Ishikawa (cell line): ENCODE results near the gene GOLGA6B.

ENCODE experiments used
- CEBPB ChIP-seq: IDR thresholded peaks from 2 replicates; pipeline ENCODE4 v1.6.1; 2012
- CREB1 ChIP-seq: IDR thresholded peaks from 2 replicates; pipeline ENCODE4 v1.6.1; 2012; ENCODE audit warnings: low read depth
- EGR1 ChIP-seq: IDR thresholded peaks from 2 replicates; pipeline ENCODE4 v1.6.1; 2012
- EP300 ChIP-seq: IDR thresholded peaks from 2 replicates; pipeline ENCODE4 v1.6.1; 2012; ENCODE audit warnings: borderline replicate concordance
- FOXM1 ChIP-seq: IDR thresholded peaks from 2 replicates; pipeline ENCODE4 v1.6.1; 2012; ENCODE audit warnings: low read depth, borderline replicate concordance
- NFIC ChIP-seq: IDR thresholded peaks from 2 replicates; pipeline ENCODE4 v1.6.1; 2012
- RAD21 ChIP-seq: IDR thresholded peaks from 2 replicates; pipeline ENCODE4 v1.6.1; 2012; ENCODE audit warnings: low read depth
- REST ChIP-seq: IDR thresholded peaks from 2 replicates; pipeline ENCODE4 v1.6.1; 2012; ENCODE audit warnings: low read depth, mild to moderate bottlenecking
- TAF1 ChIP-seq: IDR thresholded peaks from 2 replicates; pipeline ENCODE4 v1.6.1; 2012; ENCODE audit warnings: low read depth, mild to moderate bottlenecking
- TCF12 ChIP-seq: IDR thresholded peaks from 2 replicates; pipeline ENCODE4 v1.6.1; 2012; ENCODE audit warnings: low read depth
- TEAD4 ChIP-seq: IDR thresholded peaks from 2 replicates; pipeline ENCODE4 v1.6.1; 2012
- YY1 ChIP-seq: IDR thresholded peaks from 2 replicates; pipeline ENCODE4 v1.6.1; 2012; ENCODE audit warnings: low read depth
- ZBTB7A ChIP-seq: IDR thresholded peaks from 2 replicates; pipeline ENCODE4 v1.6.1; 2012; ENCODE audit warnings: low read depth
- TF ChIP-seq, protein P1 (sequence below): IDR thresholded peaks from 2 replicates; pipeline ENCODE4 v1.6.1; 2012
- TF ChIP-seq, protein P2 (sequence below): IDR thresholded peaks from 2 replicates; pipeline ENCODE4 v1.6.1; 2012

GOLGA6B gene

GRCh38 chr15:72636519-72637282 is 17.8 kb upstream of the GOLGA6B start:
- peak; percentile 34; the same call in 1 of the 2 replicates for TF ChIP-seq TAF1
- TF ChIP-seq, protein P1, sequence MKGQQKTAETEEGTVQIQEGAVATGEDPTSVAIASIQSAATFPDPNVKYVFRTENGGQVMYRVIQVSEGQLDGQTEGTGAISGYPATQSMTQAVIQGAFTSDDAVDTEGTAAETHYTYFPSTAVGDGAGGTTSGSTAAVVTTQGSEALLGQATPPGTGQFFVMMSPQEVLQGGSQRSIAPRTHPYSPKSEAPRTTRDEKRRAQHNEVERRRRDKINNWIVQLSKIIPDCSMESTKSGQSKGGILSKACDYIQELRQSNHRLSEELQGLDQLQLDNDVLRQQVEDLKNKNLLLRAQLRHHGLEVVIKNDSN: peak; percentile 75
- TF ChIP-seq, protein P2, sequence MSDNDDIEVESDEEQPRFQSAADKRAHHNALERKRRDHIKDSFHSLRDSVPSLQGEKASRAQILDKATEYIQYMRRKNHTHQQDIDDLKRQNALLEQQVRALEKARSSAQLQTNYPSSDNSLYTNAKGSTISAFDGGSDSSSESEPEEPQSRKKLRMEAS: 0 out of 2 replicates have a peak, but pooled peaks have one; percentile 17

DNA sequence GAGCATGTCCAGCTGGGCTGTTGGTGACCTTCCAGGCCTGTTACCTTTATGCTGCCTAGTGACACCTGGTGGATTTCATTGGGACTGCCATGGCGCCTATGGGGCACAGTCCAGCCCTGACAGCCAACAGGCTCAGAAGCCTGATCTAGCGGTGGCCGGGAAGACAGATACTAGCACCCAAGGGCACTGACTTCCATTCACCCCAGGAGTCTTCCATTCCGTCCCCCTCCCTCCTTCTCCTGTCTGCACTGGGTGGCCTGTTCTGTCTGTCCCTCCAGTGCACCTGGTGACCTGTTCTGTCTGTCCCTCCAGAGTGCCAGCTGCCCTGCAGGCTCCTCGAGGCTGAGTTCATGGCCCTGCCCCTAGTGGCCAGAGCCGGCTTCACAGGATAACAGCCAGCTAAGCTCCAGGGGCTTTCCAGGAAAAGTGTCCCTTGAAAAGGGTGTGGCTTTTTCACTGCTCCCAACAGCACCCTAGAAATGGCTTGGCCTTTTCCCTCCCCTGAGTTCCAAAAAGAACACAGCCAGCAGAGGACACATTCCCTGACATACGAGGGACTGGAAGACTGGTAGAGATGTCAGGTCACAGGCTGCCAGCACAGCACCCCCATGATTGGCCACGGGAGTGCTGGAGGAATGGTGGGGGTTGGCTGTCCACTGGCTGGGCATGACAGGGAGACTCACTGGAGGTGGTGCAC is 16.3 kb downstream of the GOLGA6B start:
- TF ChIP-seq YY1 (peak; percentile 62), TAF1 (0 out of 2 replicates have a peak, but pooled peaks have one; percentile 27), RAD21 (peak; percentile 34; the same call in 1 of the 2 replicates)
- TF ChIP-seq, protein P2: peak; percentile 45; the same call in 1 of the 2 replicates

GRCh38 chr15:72671525-72671924 is 17.0 kb downstream of the GOLGA6B start:
- no peak for TF ChIP-seq CREB1
- TF ChIP-seq FOXM1: no peak
- TF ChIP-seq, protein P1: no peak
- TF ChIP-seq TEAD4: no peak
- TF ChIP-seq TCF12: no peak
- TF ChIP-seq TAF1: no peak
- no peak for TF ChIP-seq EP300
- TF ChIP-seq CEBPB: no peak
- TF ChIP-seq EGR1: no peak
- no peak for TF ChIP-seq REST
- TF ChIP-seq, protein P2: no peak
- no peak for TF ChIP-seq NFIC
- no peak for TF ChIP-seq RAD21
- TF ChIP-seq YY1: no peak
- TF ChIP-seq ZBTB7A: no peak

DNA sequence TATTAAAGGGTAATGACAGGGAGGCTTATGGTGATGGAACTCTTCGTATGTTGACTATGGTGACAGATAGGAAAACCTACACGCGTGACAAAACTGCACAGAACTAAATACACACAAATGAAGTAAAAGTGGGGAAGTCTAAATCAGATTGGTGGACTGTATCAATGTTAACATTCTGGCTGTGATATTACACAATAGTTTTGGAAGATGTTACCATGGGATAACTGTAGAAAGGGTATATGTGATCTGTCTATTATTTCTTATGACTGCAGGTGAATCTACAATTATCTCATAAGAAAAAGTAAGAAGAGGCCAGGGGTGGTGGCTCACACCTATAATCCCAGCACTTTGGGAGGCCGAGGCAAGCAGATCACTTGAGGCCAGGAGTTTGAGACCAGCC is 22.3 kb downstream of the GOLGA6B start:
- TF ChIP-seq NFIC (no peak), CREB1 (no peak), YY1 (no peak), REST (no peak), EP300 (no peak), TEAD4 (no peak), TAF1 (no peak), FOXM1 (no peak), ZBTB7A (no peak), CEBPB (no peak), RAD21 (no peak)
- TF ChIP-seq, protein P2: no peak
- TF ChIP-seq, protein P1: no peak

DNA sequence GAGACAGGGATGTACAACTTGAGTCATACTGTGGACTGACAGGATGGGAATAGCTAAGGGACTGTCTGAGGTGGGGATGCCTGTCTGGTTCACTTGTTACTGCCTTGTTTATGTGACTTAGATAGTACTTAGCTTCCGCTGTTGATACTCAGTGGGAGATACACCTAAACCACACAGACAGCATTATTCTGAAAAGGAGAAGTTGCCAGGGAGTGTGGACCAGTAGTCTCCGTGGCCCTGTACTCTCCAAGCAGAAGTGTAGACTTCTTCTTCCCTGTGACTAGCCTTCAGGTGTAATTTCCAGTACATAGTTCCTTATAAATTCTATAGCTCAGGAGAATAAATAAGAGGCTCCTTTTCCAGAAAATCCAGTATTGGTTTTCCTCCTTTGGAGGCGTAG is 26.4 kb downstream of the GOLGA6B start:
- TF ChIP-seq YY1 (no peak), RAD21 (no peak), FOXM1 (no peak), NFIC (no peak), CEBPB (no peak), ZBTB7A (no peak), EGR1 (no peak), TAF1 (no peak), TEAD4 (no peak), TCF12 (no peak), REST (no peak), EP300 (no peak), CREB1 (no peak)
- TF ChIP-seq, protein P1: no peak
- TF ChIP-seq, protein P2: no peak
